ENCODE results near the gene PLB1. TPM values are rescaled to one million over a fixed set of nuclear protein-coding genes. Genes with fewer than 3 reads are reported as not detected.

Gene PLB1
- total RNA-seq, 1 experiment from 2014 or later: 0.44 TPM

- Mint-ChIP-seq H3K27me3 (ENCODE audit: low read depth) (peaks cover 3% of the 10 kb centered on the region; the same call in 1 of the 2 replicates), H3K27ac (no peak overlapping the region), H3K36me3 (no peaks in the 10 kb centered on the region), H3K4me3 (no peak overlapping the region), H3K9me3 (peaks cover 14% of the 10 kb centered on the region), H3K4me1 (no peaks in the 10 kb centered on the region)
- TF ChIP-seq SOX15 (CRISPR knock-in tag; IDR thresholded peaks at IDR 0.05) (no peak), NR2C2 (CRISPR knock-in tag; IDR thresholded peaks at IDR 0.05) (no peak), ZNF671 (CRISPR knock-in tag; IDR thresholded peaks at IDR 0.05) (no peak), IRF2 (CRISPR knock-in tag; IDR thresholded peaks at IDR 0.05; ENCODE audit: borderline replicate concordance, low read depth) (no peak), KAT7 (CRISPR knock-in tag; IDR thresholded peaks at IDR 0.05; ENCODE audit: borderline replicate concordance) (no peak), JUN (CRISPR knock-in tag; IDR thresholded peaks at IDR 0.05) (no peak), ZNF416 (CRISPR knock-in tag; IDR thresholded peaks at IDR 0.05) (no peak), ZNF317 (CRISPR knock-in tag; IDR thresholded peaks at IDR 0.05; ENCODE audit: borderline replicate concordance, low read depth) (no peak), PRDM15 (CRISPR knock-in tag; IDR thresholded peaks at IDR 0.05) (no peak)
- TF ChIP-seq, protein P1, sequence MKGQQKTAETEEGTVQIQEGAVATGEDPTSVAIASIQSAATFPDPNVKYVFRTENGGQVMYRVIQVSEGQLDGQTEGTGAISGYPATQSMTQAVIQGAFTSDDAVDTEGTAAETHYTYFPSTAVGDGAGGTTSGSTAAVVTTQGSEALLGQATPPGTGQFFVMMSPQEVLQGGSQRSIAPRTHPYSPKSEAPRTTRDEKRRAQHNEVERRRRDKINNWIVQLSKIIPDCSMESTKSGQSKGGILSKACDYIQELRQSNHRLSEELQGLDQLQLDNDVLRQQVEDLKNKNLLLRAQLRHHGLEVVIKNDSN (CRISPR knock-in tag; IDR thresholded peaks at IDR 0.05): no peak
- TF ChIP-seq, protein P2, sequence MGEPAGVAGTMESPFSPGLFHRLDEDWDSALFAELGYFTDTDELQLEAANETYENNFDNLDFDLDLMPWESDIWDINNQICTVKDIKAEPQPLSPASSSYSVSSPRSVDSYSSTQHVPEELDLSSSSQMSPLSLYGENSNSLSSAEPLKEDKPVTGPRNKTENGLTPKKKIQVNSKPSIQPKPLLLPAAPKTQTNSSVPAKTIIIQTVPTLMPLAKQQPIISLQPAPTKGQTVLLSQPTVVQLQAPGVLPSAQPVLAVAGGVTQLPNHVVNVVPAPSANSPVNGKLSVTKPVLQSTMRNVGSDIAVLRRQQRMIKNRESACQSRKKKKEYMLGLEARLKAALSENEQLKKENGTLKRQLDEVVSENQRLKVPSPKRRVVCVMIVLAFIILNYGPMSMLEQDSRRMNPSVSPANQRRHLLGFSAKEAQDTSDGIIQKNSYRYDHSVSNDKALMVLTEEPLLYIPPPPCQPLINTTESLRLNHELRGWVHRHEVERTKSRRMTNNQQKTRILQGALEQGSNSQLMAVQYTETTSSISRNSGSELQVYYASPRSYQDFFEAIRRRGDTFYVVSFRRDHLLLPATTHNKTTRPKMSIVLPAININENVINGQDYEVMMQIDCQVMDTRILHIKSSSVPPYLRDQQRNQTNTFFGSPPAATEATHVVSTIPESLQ (CRISPR knock-in tag; IDR thresholded peaks at IDR 0.05): no peak
- CTCF ChIA-PET: no interaction called here
- DNase-seq (ENCODE audit: low spot score) (no peak), ATAC-seq (no peak)
- POLR2A ChIA-PET: no interaction called here
Measured at GRCh38 chr2:28510184-28510583, 14.3 kb downstream of the PLB1 start.

- no peaks in the 10 kb centered on the region for H3K4me1 Mint-ChIP-seq
- H3K36me3 Mint-ChIP-seq: no peaks in the 10 kb centered on the region
- no peak overlapping the region for H3K27ac Mint-ChIP-seq
- H3K27me3 Mint-ChIP-seq (ENCODE audit: low read depth): peaks cover 3% of the 10 kb centered on the region; the same call in 1 of the 2 replicates
- H3K9me3 Mint-ChIP-seq: peaks cover 14% of the 10 kb centered on the region
- ChIA-PET CTCF (no interaction called here), POLR2A (no interaction called here)
- ATAC-seq (no peak), DNase-seq (ENCODE audit: low spot score) (no peak)
- no peak overlapping the region for H3K4me3 Mint-ChIP-seq
- TF ChIP-seq, protein P3, sequence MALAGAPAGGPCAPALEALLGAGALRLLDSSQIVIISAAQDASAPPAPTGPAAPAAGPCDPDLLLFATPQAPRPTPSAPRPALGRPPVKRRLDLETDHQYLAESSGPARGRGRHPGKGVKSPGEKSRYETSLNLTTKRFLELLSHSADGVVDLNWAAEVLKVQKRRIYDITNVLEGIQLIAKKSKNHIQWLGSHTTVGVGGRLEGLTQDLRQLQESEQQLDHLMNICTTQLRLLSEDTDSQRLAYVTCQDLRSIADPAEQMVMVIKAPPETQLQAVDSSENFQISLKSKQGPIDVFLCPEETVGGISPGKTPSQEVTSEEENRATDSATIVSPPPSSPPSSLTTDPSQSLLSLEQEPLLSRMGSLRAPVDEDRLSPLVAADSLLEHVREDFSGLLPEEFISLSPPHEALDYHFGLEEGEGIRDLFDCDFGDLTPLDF (CRISPR knock-in tag; IDR thresholded peaks at IDR 0.05): no peak
- TF ChIP-seq RORB (CRISPR knock-in tag; IDR thresholded peaks at IDR 0.05) (no peak), RELA (CRISPR knock-in tag; IDR thresholded peaks at IDR 0.05; ENCODE audit: borderline replicate concordance) (no peak), CREB1 (CRISPR knock-in tag; IDR thresholded peaks at IDR 0.05) (no peak), SP1 (CRISPR knock-in tag; conservative IDR thresholded peaks at IDR 0.05) (no peak), SMAD4 (CRISPR knock-in tag; IDR thresholded peaks at IDR 0.05) (no peak), TCF7 (CRISPR knock-in tag; IDR thresholded peaks at IDR 0.05; ENCODE audit: low read depth) (no peak), MAX (CRISPR knock-in tag; IDR thresholded peaks at IDR 0.05) (no peak)
- TF ChIP-seq, protein P4, sequence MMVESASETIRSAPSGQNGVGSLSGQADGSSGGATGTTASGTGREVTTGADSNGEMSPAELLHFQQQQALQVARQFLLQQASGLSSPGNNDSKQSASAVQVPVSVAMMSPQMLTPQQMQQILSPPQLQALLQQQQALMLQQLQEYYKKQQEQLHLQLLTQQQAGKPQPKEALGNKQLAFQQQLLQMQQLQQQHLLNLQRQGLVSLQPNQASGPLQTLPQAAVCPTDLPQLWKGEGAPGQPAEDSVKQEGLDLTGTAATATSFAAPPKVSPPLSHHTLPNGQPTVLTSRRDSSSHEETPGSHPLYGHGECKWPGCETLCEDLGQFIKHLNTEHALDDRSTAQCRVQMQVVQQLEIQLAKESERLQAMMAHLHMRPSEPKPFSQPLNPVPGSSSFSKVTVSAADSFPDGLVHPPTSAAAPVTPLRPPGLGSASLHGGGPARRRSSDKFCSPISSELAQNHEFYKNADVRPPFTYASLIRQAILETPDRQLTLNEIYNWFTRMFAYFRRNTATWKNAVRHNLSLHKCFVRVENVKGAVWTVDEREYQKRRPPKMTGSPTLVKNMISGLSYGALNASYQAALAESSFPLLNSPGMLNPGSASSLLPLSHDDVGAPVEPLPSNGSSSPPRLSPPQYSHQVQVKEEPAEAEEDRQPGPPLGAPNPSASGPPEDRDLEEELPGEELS (CRISPR knock-in tag; IDR thresholded peaks at IDR 0.05): no peak
- TF ChIP-seq, protein P5, sequence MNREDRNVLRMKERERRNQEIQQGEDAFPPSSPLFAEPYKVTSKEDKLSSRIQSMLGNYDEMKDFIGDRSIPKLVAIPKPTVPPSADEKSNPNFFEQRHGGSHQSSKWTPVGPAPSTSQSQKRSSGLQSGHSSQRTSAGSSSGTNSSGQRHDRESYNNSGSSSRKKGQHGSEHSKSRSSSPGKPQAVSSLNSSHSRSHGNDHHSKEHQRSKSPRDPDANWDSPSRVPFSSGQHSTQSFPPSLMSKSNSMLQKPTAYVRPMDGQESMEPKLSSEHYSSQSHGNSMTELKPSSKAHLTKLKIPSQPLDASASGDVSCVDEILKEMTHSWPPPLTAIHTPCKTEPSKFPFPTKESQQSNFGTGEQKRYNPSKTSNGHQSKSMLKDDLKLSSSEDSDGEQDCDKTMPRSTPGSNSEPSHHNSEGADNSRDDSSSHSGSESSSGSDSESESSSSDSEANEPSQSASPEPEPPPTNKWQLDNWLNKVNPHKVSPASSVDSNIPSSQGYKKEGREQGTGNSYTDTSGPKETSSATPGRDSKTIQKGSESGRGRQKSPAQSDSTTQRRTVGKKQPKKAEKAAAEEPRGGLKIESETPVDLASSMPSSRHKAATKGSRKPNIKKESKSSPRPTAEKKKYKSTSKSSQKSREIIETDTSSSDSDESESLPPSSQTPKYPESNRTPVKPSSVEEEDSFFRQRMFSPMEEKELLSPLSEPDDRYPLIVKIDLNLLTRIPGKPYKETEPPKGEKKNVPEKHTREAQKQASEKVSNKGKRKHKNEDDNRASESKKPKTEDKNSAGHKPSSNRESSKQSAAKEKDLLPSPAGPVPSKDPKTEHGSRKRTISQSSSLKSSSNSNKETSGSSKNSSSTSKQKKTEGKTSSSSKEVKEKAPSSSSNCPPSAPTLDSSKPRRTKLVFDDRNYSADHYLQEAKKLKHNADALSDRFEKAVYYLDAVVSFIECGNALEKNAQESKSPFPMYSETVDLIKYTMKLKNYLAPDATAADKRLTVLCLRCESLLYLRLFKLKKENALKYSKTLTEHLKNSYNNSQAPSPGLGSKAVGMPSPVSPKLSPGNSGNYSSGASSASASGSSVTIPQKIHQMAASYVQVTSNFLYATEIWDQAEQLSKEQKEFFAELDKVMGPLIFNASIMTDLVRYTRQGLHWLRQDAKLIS (CRISPR knock-in tag; IDR thresholded peaks at IDR 0.05; ENCODE audit: borderline replicate concordance): no peak
Measured at GRCh38 chr2:28511871-28512606, 16.2 kb downstream of the PLB1 start.
